Neural cell (in vitro differentiated cells): ENCODE results near the gene FRMD4A. TPM values are rescaled to one million over a fixed set of nuclear protein-coding genes. Genes with fewer than 3 reads are reported as not detected.

ENCODE experiments used
- H2AFZ ChIP-seq: fragments of 200-600, 300-800 bp; sonication (generic), shearing (Covaris generic); 2 replicates; pipeline ENCODE4 v1.6.0; 2014; ENCODE audit warnings: low read depth, mild to moderate bottlenecking, antibody characterized with exemption, low read length, moderate library complexity
- H3F3A ChIP-seq: fragments of 200-600 bp; shearing (Covaris generic); 2 replicates; pipeline ENCODE4 v1.6.1; 2016; ENCODE audit warnings: mild to moderate bottlenecking, moderate library complexity, mixed read lengths, antibody characterized with exemption, low read length; ENCODE audit not compliant: insufficient read depth, poor library complexity, severe bottlenecking
- H3K27ac ChIP-seq: fragments of 200-600, 300-800 bp; sonication (generic), shearing (Covaris generic); 2 replicates; pipeline ENCODE4 v1.5.1; 2014; ENCODE audit warnings: mild to moderate bottlenecking, low read length, moderate library complexity
- H3K27me3 ChIP-seq: fragments of 300-800, 200-600 bp; sonication (generic), shearing (Covaris generic); 2 replicates; pipeline ENCODE4 v1.6.0; 2014; ENCODE audit warnings: mild to moderate bottlenecking, low read depth, low read length, moderate library complexity; ENCODE audit not compliant: insufficient read depth
- H3K36me3 ChIP-seq: fragments of 300-800, 200-600 bp; sonication (generic), shearing (Covaris generic); 2 replicates; pipeline ENCODE4 v1.5.1; 2014; ENCODE audit warnings: mild to moderate bottlenecking, antibody characterized with exemption, low read length, moderate library complexity; ENCODE audit not compliant: insufficient read depth
- H3K4me2 ChIP-seq: fragments of 300-800, 200-600 bp; sonication (generic), shearing (Covaris generic); 2 replicates; pipeline ENCODE4 v1.6.0; 2014; ENCODE audit warnings: mild to moderate bottlenecking, low read length
- H3K4me3 ChIP-seq: fragments of 300-800, 200-600 bp; sonication (generic), shearing (Covaris generic); 2 replicates; pipeline ENCODE4 v1.5.1; 2014; ENCODE audit warnings: mild to moderate bottlenecking, low read length, moderate library complexity
- H3K79me2 ChIP-seq: fragments of 200-600 bp; shearing (Covaris generic); replicated peaks from 2 replicates; pipeline ENCODE4 v1.6.0; 2014; ENCODE audit warnings: mild to moderate bottlenecking, low read length, moderate library complexity; ENCODE audit not compliant: insufficient read depth
- H3K9ac ChIP-seq: fragments of 300-800, 200-600 bp; sonication (generic), shearing (Covaris generic); 2 replicates; pipeline ENCODE4 v1.6.1; 2016; ENCODE audit warnings: mild to moderate bottlenecking, low read length, mixed read lengths
- H3K9me2 ChIP-seq: fragments of 200-600 bp; shearing (Covaris generic); 2 replicates; pipeline ENCODE4 v1.6.1; 2016; ENCODE audit warnings: mild to moderate bottlenecking, low read length, mixed read lengths; ENCODE audit not compliant: insufficient read depth
- H3K9me3 ChIP-seq: fragments of 200-600, 300-800 bp; sonication (generic), shearing (Covaris generic); 2 replicates; pipeline ENCODE4 v1.6.1; 2016; ENCODE audit warnings: mild to moderate bottlenecking, mixed run types, low read length, moderate library complexity, mixed read lengths
- H4K20me1 ChIP-seq: fragments of 200-600 bp; shearing (Covaris generic); 2 replicates; pipeline ENCODE4 v1.6.1; 2016; ENCODE audit warnings: mild to moderate bottlenecking, mixed run types; ENCODE audit not compliant: insufficient read depth
- CTCF ChIP-seq: fragments of 450-650 bp; IDR thresholded peaks from 2 replicates; pipeline ENCODE4 v1.5.1; 2014; ENCODE audit warnings: antibody characterized with exemption, mild to moderate bottlenecking, moderate library complexity; ENCODE audit not compliant: poor library complexity, severe bottlenecking
- EP300 ChIP-seq: fragments of 450-650 bp; conservative IDR thresholded peaks from 2 replicates; pipeline ENCODE4 v1.6.1; 2014; ENCODE audit warnings: antibody characterized with exemption, mild to moderate bottlenecking, moderate library complexity; ENCODE audit not compliant: poor library complexity, severe bottlenecking
- EZH2 ChIP-seq: fragments of 200-600, 300-800 bp; shearing (Covaris generic), sonication (generic); IDR thresholded peaks from 2 replicates; pipeline ENCODE4 v1.6.1; 2014; ENCODE audit warnings: antibody characterized with exemption, low read length, borderline replicate concordance, mild to moderate bottlenecking; ENCODE audit not compliant: insufficient read depth, poor library complexity, severe bottlenecking
- MXI1 ChIP-seq: fragments of 450-650 bp; conservative IDR thresholded peaks from 2 replicates; pipeline ENCODE4 v1.6.1; 2014; ENCODE audit warnings: antibody characterized with exemption, mild to moderate bottlenecking; ENCODE audit not compliant: poor library complexity, severe bottlenecking
- POLR2AphosphoS5 ChIP-seq: IDR thresholded peaks from 2 replicates; pipeline ENCODE4 v1.6.1; 2012
- RAD21 ChIP-seq: fragments of 450-650 bp; conservative IDR thresholded peaks from 2 replicates; pipeline ENCODE4 v1.6.1; 2014; ENCODE audit warnings: antibody characterized with exemption, mild to moderate bottlenecking, moderate library complexity
- REST ChIP-seq: IDR thresholded peaks from 2 replicates; pipeline ENCODE4 v1.6.1; 2012; ENCODE audit warnings: borderline replicate concordance
- SMC3 ChIP-seq: fragments of 450-650 bp; conservative IDR thresholded peaks from 2 replicates; pipeline ENCODE4 v1.6.1; 2014; ENCODE audit warnings: antibody characterized with exemption, mild to moderate bottlenecking, moderate library complexity; ENCODE audit not compliant: poor library complexity
- TAF1 ChIP-seq: IDR thresholded peaks from 2 replicates; pipeline ENCODE4 v1.6.1; 2012; ENCODE audit warnings: low read depth
- polyA plus RNA-seq: library from polyadenylated mRNA; depleted of rRNA; stranded (reverse); fragments of >200 nt; gene quantifications from 2 replicates; pipeline ENCODE4 v1.2.3, GENCODE V29; 2014

The FRMD4A gene
- polyA plus RNA-seq, 1 donor from 2014 or later, result 36.5 TPM

- H4K20me1 ChIP-seq, result no peaks in the 10 kb centered on the region
- H3K9me2 ChIP-seq, result no peaks in the 10 kb centered on the region
- H3K4me3 ChIP-seq, result no peak overlapping the region
- no peak overlapping the region for H3K9ac ChIP-seq
- H3K79me2 ChIP-seq, result no peaks in the 10 kb centered on the region
- no peaks in the 10 kb centered on the region for H3K9me3 ChIP-seq
- H3K27ac ChIP-seq, result no peak overlapping the region
- H2AFZ ChIP-seq, result no peak overlapping the region
- H3K27me3 ChIP-seq, result no peaks in the 10 kb centered on the region
- no peak overlapping the region for H3K4me2 ChIP-seq
- no peaks in the 10 kb centered on the region for H3F3A ChIP-seq
- TF ChIP-seq EP300, result no peak
- TF ChIP-seq EZH2, result no peak
- no peak for TF ChIP-seq CTCF
- no peak for TF ChIP-seq MXI1
- TF ChIP-seq REST, result no peak
- TF ChIP-seq TAF1, result no peak
- TF ChIP-seq POLR2AphosphoS5, result no peak
- no peak for TF ChIP-seq RAD21
- TF ChIP-seq SMC3, result no peak
- no peaks in the 10 kb centered on the region for H3K36me3 ChIP-seq
Measured at GRCh38 chr10:14278533-14278932, 52.2 kb downstream of the FRMD4A start.

GRCh38 chr10:14276210-14276609 is 54.5 kb downstream of the FRMD4A start:
- TF ChIP-seq CTCF (no peak), EZH2 (no peak), SMC3 (no peak), MXI1 (no peak), TAF1 (no peak), POLR2AphosphoS5 (no peak)
- Histone ChIP-seq H3K9me2 (no peaks in the 10 kb centered on the region), H2AFZ (no peak overlapping the region), H3K4me3 (no peak overlapping the region), H4K20me1 (no peaks in the 10 kb centered on the region), H3K36me3 (no peaks in the 10 kb centered on the region), H3K27ac (no peak overlapping the region), H3K27me3 (no peaks in the 10 kb centered on the region), H3K9me3 (no peaks in the 10 kb centered on the region), H3F3A (no peaks in the 10 kb centered on the region), H3K9ac (no peak overlapping the region), H3K4me2 (no peak overlapping the region), H3K79me2 (no peaks in the 10 kb centered on the region)
